Activated CD8-positive, alpha-beta memory T cell treated with anti-CD3 and anti-CD28 coated beads for 36 hours (primary cell): ENCODE results near the gene SSX2. TPM values are rescaled to one million over a fixed set of nuclear protein-coding genes. Genes with fewer than 3 reads are reported as not detected.
"Not testable (repeated sequence)": the region's sequence is repeated elsewhere in the genome, so short reads cannot be mapped to it uniquely, and the experiment has no call there.

Experiments used
- CTCF ChIA-PET: fragments of 350-600 bp; sonication (Branson Sonifier 250); formaldehyde crosslinking; loops from one replicate; lab custom pipeline; 2021; ENCODE audit warnings: antibody characterized with exemption; lab: Charles Lee
- POLR2A ChIA-PET: fragments of 350-600 bp; sonication (Branson Sonifier 250); formaldehyde crosslinking; loops from one replicate; lab custom pipeline; 2021; ENCODE audit warnings: antibody characterized with exemption; lab: Charles Lee
- total RNA-seq, 2 experiments: library from RNA; stranded (reverse); gene quantifications; one replicate each; pipeline ENCODE4 v1.2.3, GENCODE V29; 2021

SSX2 gene
- total RNA-seq, result not detected

- POLR2A ChIA-PET, CTCF ChIA-PET: not testable (repeated sequence)
These were observed at the start of gene SSX2 for GRCh38 chrX:52707078-52707477. SSX2 (minus strand) TSS chrX:52707178; CDS start chrX:52705749, 1,429 bp downstream.

GRCh38 chrX:52750952-52751351 lies 44.0 kb upstream of the SSX2 start, which contains the start of gene SSX2B:
SSX2B (plus strand) TSS chrX:52751252; CDS start chrX:52752681, 1,429 bp downstream.
- CTCF ChIA-PET, POLR2A ChIA-PET: not testable (repeated sequence)

- POLR2A ChIA-PET, CTCF ChIA-PET: not testable (repeated sequence)
These were observed 14.9 kb downstream of the SSX2 start for GRCh38 chrX:52692034-52692433.

GRCh38 chrX:52662218-52662617 lies 44.8 kb downstream of the SSX2 start:
- POLR2A ChIA-PET, CTCF ChIA-PET: not testable (repeated sequence)

GRCh38 chrX:52655475-52655874 lies 51.5 kb downstream of the SSX2 start:
- CTCF ChIA-PET, POLR2A ChIA-PET: not testable (repeated sequence)

GRCh38 chrX:52654800-52655199 lies 52.2 kb downstream of the SSX2 start, which contains the start of gene SSX7:
SSX7 (minus strand) TSS chrX:52654900; CDS start chrX:52653472, 1,428 bp downstream.
- POLR2A ChIA-PET, CTCF ChIA-PET: not testable (repeated sequence)

GRCh38 chrX:52650676-52651075 lies 56.3 kb downstream of the SSX2 start:
- POLR2A ChIA-PET, CTCF ChIA-PET: not testable (repeated sequence)

- POLR2A ChIA-PET, CTCF ChIA-PET: not testable (repeated sequence)
These were observed 58.0 kb downstream of the SSX2 start for GRCh38 chrX:52648956-52649355.

Other genes with a start within 250 kb of the SSX2 start
- gene XAGE1A, start 211.4 kb downstream of the SSX2 start, total RNA-seq, result not detected
- gene XAGE1B, start 190.1 kb downstream of the SSX2 start, total RNA-seq, result not detected
- gene SSX7, start 52.3 kb downstream of the SSX2 start, total RNA-seq, result not detected
- gene SSX2B, start 44.1 kb upstream of the SSX2 start, total RNA-seq, result not detected
- gene SPANXN5, start 90.2 kb upstream of the SSX2 start, total RNA-seq, result not detected
- gene XAGE5, start 104.1 kb upstream of the SSX2 start, total RNA-seq, result not detected
- not detected for gene XAGE3, start 160.9 kb upstream of the SSX2 start, total RNA-seq
- 10 to 100 TPM; 12.6 to 14.1 TPM for gene FAM156B, start 190.2 kb upstream of the SSX2 start, total RNA-seq